ENCODE results near the gene ETFBKMT.
"Not testable (repeated sequence)": the region's sequence is repeated elsewhere in the genome, so short reads cannot be mapped to it uniquely, and the experiment has no call there.

The ETFBKMT gene

GRCh38 chr12:31655208-31655607 lies 4.3 kb upstream of the ETFBKMT start:
- no peak for DNase-seq

- no peak for DNase-seq
Observed at GRCh38 chr12:31655792-31656191, 3.7 kb upstream of the ETFBKMT start.

GRCh38 chr12:31658471-31659086 lies 909 bp upstream of the ETFBKMT start:
- no peak for DNase-seq

- no peak for DNase-seq
Observed at GRCh38 chr12:31662176-31662849, 2.8 kb downstream of the ETFBKMT start.

DNA sequence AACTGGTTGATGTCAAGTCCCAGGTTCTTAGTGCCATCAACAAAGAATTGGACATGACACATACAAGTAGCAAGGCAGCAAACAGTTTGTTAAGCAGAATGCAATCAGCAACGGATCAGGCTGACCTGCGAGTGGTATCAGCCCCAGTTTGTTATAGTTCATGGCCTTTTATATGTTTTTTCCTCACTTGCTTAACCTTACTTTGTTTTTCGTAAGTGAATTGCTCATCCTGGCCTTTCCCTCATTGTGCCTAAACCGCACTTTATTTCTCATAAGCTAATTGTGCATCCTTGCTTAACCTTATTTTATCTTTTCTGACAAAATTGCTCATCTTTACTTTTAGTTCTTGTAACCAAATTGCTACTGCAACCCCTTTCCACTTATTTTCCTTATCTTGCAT lies 4.1 kb downstream of the ETFBKMT start:
- no peak for DNase-seq

GRCh38 chr12:31664038-31664437 lies 4.5 kb downstream of the ETFBKMT start:
- no peak for DNase-seq

GRCh38 chr12:31669020-31669419 lies 9.5 kb downstream of the ETFBKMT start:
- DNase-seq: no peak

GRCh38 chr12:31669582-31669981 lies 10.1 kb downstream of the ETFBKMT start:
- DNase-seq: not testable (repeated sequence)

- no peak for DNase-seq
Observed at GRCh38 chr12:31672521-31672920, 13.0 kb downstream of the ETFBKMT start.

- DNase-seq: peak; percentile 36
Observed at GRCh38 chr12:31682136-31682962, 22.9 kb downstream of the ETFBKMT start.

DNA sequence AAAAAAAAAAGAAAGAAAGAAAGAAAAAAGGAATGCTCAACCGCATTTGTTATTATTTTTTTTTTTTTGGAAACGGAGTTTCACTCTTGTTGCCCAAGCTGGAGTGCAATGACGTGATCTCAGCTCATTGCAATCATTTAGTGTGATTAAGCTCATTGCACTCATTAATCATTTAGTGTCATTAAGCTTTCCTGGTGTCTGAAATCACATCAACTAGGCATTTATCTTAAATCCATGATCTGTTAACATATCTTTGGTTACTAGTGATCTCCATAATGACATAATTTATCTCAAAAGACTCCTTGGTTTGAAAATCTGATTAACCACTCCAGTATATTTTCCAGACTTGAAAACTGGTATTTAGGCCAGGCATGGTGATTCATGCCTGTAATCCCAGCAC lies 26.3 kb downstream of the ETFBKMT start:
- no peak for DNase-seq

DNA sequence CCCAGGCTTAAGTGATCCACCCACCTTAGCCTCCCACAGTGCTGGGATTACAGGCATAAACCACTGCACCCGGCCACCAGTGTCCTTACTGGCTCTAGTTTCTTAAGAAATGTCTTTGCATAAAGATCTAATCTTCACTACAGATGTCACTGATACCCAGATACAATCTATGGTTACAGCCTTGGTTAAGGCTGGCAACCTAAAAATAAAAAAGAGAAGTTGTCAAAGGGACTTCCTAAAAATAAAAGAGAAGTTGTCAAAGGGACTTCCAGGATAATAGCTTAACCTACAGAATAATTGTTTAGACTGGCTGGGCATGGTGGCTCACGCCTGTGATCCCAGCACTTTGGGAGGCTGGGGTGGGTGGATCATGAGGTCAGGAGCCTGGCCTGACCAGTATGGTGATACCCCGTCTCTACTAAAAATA lies 27.6 kb downstream of the ETFBKMT start:
- DNase-seq: no peak

DNA sequence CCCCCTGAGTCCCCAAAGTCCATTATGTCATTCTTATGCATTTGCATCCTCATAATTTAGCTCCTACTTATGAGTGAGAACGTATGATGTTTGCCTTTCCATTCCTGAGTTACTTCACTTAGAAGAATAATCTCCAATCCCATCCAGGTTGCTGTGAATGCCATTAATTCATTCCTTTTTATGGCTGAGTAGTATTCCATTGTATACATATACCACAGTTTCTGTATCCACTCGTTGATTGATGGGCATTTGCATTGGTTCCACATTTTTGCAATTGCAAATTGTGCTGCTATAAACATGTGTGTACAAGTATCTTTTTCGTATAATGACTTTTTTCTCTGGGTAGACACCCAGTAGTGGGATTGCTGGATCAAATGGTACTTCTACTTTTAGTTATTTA lies 30.4 kb downstream of the ETFBKMT start:
- DNase-seq: not testable (repeated sequence)

- no peak for DNase-seq
Observed at GRCh38 chr12:31702047-31702446, 42.6 kb downstream of the ETFBKMT start.

GRCh38 chr12:31705621-31706020 lies 46.1 kb downstream of the ETFBKMT start:
- no peak for DNase-seq

DNA sequence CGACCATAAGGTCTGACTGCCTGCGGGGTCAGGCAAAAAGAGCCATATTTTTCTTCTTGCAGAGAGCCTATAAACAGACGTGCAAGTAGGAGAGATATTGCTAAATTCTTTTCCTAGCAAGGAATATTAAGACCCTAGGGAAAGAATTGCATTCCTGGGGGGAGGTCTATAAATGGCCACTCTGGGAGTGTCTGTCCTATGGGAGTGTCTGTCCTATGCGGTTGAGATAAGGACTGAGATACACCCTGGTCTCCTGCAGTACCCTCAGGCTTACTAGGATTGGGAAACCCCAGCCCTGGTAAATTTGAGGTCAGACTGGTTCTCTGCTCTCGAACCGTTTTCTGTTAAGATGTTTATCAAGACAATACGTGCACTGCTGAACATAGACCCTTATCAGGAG lies 48.6 kb downstream of the ETFBKMT start:
- DNase-seq: not testable (repeated sequence)

- DNase-seq: no peak
Observed at GRCh38 chr12:31710021-31710818, 50.7 kb downstream of the ETFBKMT start.

DNA sequence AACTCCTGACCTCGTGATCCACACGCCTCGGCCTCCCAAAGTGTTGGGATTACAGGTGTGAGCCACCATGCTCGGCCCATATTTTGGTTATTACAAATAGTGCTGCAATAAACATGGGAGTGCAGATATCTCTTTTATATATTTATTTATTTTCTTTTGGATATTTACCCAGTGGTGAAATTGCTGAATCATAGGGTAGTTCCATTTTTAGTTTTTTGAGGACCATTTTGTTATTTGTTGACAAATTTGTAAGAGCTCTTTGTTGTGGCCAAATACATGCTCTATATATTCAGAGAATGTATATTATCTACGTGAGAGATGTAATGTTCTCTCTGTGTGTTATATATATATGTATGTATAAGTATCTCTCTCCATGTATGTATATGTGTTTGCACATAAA lies 53.4 kb downstream of the ETFBKMT start:
- DNase-seq: no peak

DNA sequence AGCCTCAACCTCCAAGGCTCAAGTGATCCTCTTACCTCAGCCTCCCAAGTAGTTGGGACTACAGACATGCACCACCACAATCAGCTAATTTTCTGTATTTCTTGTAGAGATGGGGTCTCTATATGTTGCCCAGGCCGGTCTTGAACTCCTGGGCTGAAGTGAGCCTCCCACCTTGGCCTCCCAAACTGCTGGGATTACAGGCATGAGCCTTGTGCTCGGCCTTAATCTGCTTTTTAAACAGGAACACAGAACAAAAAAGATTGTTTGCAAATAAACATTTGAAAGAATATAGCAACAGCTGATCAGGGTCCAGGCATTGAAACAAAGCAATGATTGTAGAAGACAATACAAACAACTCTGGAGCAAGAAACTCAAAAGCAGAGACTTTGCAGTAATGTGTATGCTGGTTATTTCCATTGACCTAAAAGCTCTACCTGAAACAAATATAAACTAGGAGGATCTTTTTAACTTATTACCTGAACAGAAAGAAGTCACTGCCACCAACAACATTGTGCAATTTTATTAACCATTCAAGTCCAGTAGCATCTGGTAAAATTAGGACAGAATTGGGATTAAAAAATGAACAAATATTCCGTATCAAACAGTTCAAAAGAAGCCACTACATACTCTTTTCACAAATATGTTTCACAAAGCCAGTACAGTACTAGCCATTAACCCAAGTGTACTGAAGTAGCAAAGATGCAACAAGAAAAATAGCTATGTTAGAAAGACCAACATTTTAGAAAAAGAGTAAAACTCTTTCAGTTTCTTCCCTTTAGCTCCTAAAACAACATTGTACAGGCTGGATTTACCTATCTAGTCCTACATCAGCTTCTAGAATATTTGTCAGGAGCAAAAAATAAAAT lies 55.2 kb downstream of the ETFBKMT start:
- DNase-seq: no peak

DNA sequence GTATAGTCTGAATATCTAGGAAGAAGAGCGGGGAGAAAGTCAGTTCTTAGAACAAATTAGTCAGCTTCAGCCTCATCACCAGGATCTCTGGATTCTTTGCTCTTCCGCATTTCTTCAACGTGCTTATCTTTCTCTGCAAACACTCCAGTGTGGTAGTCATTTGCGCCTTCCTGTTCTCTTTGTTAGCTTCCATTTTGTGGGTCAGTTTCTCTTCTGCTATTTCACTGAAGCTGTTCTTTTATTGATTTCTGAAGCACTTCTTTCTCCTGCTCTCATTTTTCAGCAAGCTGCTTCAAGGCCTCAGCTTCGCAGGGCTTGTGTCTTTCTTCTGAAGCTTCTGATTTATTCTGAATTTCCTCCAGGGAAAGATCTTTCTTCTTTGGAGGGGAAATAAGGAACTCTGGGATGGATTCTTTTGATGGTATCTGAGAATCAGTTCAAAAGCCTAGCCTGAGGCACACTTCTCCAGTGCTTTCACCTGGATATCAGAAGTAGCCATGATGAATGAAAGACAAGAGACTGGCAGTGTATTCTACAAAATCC lies 55.9 kb downstream of the ETFBKMT start:
- DNase-seq: no peak

- DNase-seq: not testable (repeated sequence)
Observed at GRCh38 chr12:31716998-31717397, 57.5 kb downstream of the ETFBKMT start.
